GM10266 (cell line): Measurements from ENCODE around the gene DLGAP1.

ENCODE experiments used
- DNase-seq: peaks from one replicate; pipeline ENCODE4 v3.0.0; 2012; ENCODE audit errors: extremely low spot score
- CTCF ChIP-seq: IDR thresholded peaks from 2 replicates; pipeline ENCODE4 v1.5.1; 2012; ENCODE audit warnings: mild to moderate bottlenecking, low read depth; ENCODE audit not compliant: control insufficient read depth, insufficient read depth; ENCODE audit errors: missing control alignments

Gene DLGAP1

GRCh38 chr18:3793111-3793510, 662.0 kb downstream of the DLGAP1 start:
- TF ChIP-seq CTCF: no peak
- DNase-seq: no peak

GRCh38 chr18:3792711-3793110, 662.4 kb downstream of the DLGAP1 start:
- no peak for TF ChIP-seq CTCF
- no peak for DNase-seq

GRCh38 chr18:3791238-3791637, 663.9 kb downstream of the DLGAP1 start:
- TF ChIP-seq CTCF: no peak
- no peak for DNase-seq

- no peak for DNase-seq
- no peak for TF ChIP-seq CTCF
Measured at GRCh38 chr18:3790703-3791102, 664.4 kb downstream of the DLGAP1 start.

GRCh38 chr18:3789525-3789924, 665.6 kb downstream of the DLGAP1 start:
- TF ChIP-seq CTCF: no peak
- DNase-seq: no peak

GRCh38 chr18:3784949-3785348, 670.2 kb downstream of the DLGAP1 start:
- no peak for TF ChIP-seq CTCF
- no peak for DNase-seq

DNA sequence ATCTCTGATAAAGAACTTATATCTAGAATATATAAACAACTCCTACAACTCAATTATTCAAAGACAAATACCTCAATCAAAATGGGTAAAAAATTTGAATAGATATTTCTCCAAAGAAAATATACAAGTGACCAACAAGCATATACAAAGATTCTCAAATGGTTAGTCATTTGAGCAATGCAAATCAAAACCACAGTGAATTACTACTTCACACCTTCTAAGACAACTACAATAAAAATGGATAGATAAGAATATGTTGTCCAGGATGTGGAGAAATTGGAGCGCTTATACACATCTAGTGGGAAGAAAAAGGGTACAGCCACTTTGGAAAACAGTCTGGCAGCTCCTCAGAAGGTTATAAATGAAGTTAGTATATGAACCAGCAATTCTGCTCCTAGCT, 672.2 kb downstream of the DLGAP1 start:
- no peak for DNase-seq
- no peak for TF ChIP-seq CTCF
